ENCODE data around the gene ARHGAP15.

DNA sequence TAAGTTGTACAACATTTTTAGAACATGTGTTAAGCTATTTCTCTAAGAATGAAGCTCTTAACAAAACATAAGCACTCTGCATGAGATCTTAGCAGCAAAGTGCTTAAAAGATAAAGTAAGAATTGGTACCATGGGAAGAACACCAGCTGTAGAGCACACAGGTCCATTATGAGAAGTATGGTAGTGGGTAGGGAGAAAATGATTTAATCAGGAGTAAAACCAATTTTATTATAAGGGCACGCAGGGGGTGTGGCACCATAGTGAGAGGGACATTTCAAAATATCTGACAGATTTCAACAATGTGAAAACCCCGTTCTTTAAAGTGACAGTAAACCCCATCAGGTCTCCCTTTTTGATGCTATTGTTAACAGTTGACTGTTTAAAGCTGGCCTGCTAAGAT lies 492.9 kb downstream of the ARHGAP15 start:
- no peak for TF ChIP-seq POLR2A (IDR thresholded peaks at IDR 0.05)
- TF ChIP-seq, protein P1, sequence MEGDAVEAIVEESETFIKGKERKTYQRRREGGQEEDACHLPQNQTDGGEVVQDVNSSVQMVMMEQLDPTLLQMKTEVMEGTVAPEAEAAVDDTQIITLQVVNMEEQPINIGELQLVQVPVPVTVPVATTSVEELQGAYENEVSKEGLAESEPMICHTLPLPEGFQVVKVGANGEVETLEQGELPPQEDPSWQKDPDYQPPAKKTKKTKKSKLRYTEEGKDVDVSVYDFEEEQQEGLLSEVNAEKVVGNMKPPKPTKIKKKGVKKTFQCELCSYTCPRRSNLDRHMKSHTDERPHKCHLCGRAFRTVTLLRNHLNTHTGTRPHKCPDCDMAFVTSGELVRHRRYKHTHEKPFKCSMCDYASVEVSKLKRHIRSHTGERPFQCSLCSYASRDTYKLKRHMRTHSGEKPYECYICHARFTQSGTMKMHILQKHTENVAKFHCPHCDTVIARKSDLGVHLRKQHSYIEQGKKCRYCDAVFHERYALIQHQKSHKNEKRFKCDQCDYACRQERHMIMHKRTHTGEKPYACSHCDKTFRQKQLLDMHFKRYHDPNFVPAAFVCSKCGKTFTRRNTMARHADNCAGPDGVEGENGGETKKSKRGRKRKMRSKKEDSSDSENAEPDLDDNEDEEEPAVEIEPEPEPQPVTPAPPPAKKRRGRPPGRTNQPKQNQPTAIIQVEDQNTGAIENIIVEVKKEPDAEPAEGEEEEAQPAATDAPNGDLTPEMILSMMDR (IDR thresholded peaks at IDR 0.05), result no peak

Measured in adrenal gland (tissue), 5 donors.